Nephron progenitor cell (in vitro differentiated cells): ENCODE measurements around the gene TTC21A.
A peak's percentile ranks its signal among the peaks of the same experiment; 100 is the strongest.

Experiments used
- DNase-seq: peaks from one replicate; pipeline ENCODE4 v3.0.0; 2021
- H3K27ac Mint-ChIP-seq: 2 replicates; pipeline ENCODE4 v1.8.0; 2021; ENCODE audit warnings: mild to moderate bottlenecking, moderate library complexity, mixed read lengths
- H3K27me3 Mint-ChIP-seq: 2 replicates; pipeline ENCODE4 v1.8.0; 2021; ENCODE audit warnings: mild to moderate bottlenecking, low read depth, mixed read lengths; ENCODE audit not compliant: poor library complexity
- H3K36me3 Mint-ChIP-seq: 2 replicates; pipeline ENCODE4 v1.8.0; 2021; ENCODE audit warnings: low read depth, mixed read lengths
- H3K4me1 Mint-ChIP-seq: 2 replicates; pipeline ENCODE4 v1.8.0; 2021; ENCODE audit warnings: mixed read lengths
- H3K4me3 Mint-ChIP-seq: 2 replicates; pipeline ENCODE4 v1.8.0; 2021; ENCODE audit warnings: mild to moderate bottlenecking, moderate library complexity, mixed read lengths
- H3K9me3 Mint-ChIP-seq: 2 replicates; pipeline ENCODE4 v1.8.0; 2021; ENCODE audit warnings: mild to moderate bottlenecking, moderate library complexity, mixed read lengths
- CTCF ChIP-seq: fragments of 200-600 bp; sonication (generic); IDR thresholded peaks from 2 replicates; pipeline ENCODE4 v1.5.0; 2021; ENCODE audit warnings: antibody characterized with exemption

The TTC21A gene

GRCh38 chr3:39113291-39113690 lies 5.8 kb downstream of the TTC21A start:
- H3K27ac Mint-ChIP-seq = no peak overlapping the region
- DNase-seq = no peak
- no peaks in the 10 kb centered on the region for H3K36me3 Mint-ChIP-seq
- no peaks in the 10 kb centered on the region for H3K9me3 Mint-ChIP-seq
- H3K4me3 Mint-ChIP-seq = no peak overlapping the region
- peaks cover 11% of the 10 kb centered on the region for H3K4me1 Mint-ChIP-seq
- no peak for TF ChIP-seq CTCF
- peaks cover 3% of the 10 kb centered on the region for H3K27me3 Mint-ChIP-seq

- H3K36me3 Mint-ChIP-seq = no peaks in the 10 kb centered on the region
- H3K4me3 Mint-ChIP-seq = no peak overlapping the region
- TF ChIP-seq CTCF = no peak
- no peaks in the 10 kb centered on the region for H3K9me3 Mint-ChIP-seq
- no peak for DNase-seq
- peaks cover 5% of the 10 kb centered on the region for H3K4me1 Mint-ChIP-seq
- no peak overlapping the region for H3K27ac Mint-ChIP-seq
- H3K27me3 Mint-ChIP-seq = peaks cover 3% of the 10 kb centered on the region
Measured at GRCh38 chr3:39114456-39114855, 7.0 kb downstream of the TTC21A start.

GRCh38 chr3:39115870-39116269 lies 8.4 kb downstream of the TTC21A start:
- H3K4me1 Mint-ChIP-seq = peaks cover 5% of the 10 kb centered on the region
- H3K27me3 Mint-ChIP-seq = peaks cover 4% of the 10 kb centered on the region
- no peaks in the 10 kb centered on the region for H3K9me3 Mint-ChIP-seq
- no peak for TF ChIP-seq CTCF
- H3K36me3 Mint-ChIP-seq = no peaks in the 10 kb centered on the region
- DNase-seq = no peak
- no peak overlapping the region for H3K27ac Mint-ChIP-seq
- no peak overlapping the region for H3K4me3 Mint-ChIP-seq

GRCh38 chr3:39118079-39118478 lies 10.6 kb downstream of the TTC21A start:
- TF ChIP-seq CTCF = no peak
- Mint-ChIP-seq H3K27me3 (peaks cover 8% of the 10 kb centered on the region), H3K27ac (peak overlapping the region; percentile 81), H3K9me3 (no peaks in the 10 kb centered on the region), H3K4me1 (peaks cover 16% of the 10 kb centered on the region), H3K36me3 (peaks cover 5% of the 10 kb centered on the region), H3K4me3 (no peak overlapping the region)
- no peak for DNase-seq

GRCh38 chr3:39118931-39119660 lies 11.6 kb downstream of the TTC21A start:
- peaks cover 5% of the 10 kb centered on the region for H3K36me3 Mint-ChIP-seq
- TF ChIP-seq CTCF = no peak
- H3K27ac Mint-ChIP-seq = no peak overlapping the region
- no peak overlapping the region for H3K4me3 Mint-ChIP-seq
- H3K27me3 Mint-ChIP-seq = peaks cover 6% of the 10 kb centered on the region
- H3K4me1 Mint-ChIP-seq = peaks cover 16% of the 10 kb centered on the region
- no peak for DNase-seq
- H3K9me3 Mint-ChIP-seq = no peaks in the 10 kb centered on the region

GRCh38 chr3:39121621-39122020 lies 14.1 kb downstream of the TTC21A start:
- Mint-ChIP-seq H3K4me3 (no peak overlapping the region), H3K27me3 (peaks cover 6% of the 10 kb centered on the region), H3K36me3 (peaks cover 5% of the 10 kb centered on the region), H3K27ac (no peak overlapping the region), H3K4me1 (peaks cover 21% of the 10 kb centered on the region), H3K9me3 (no peaks in the 10 kb centered on the region)
- no peak for TF ChIP-seq CTCF
- DNase-seq = no peak
